H1 (cell line): Measurements from ENCODE around the gene PRPF6. TPM values are rescaled to one million over a fixed set of nuclear protein-coding genes. Genes with fewer than 3 reads are reported as not detected.
A peak's percentile ranks its signal among the peaks of the same experiment; 100 is the strongest.

Experiments
- CTCF ChIA-PET: fragments of 300-600 bp; sonication (Branson Sonifier 250); formaldehyde crosslinking; loops from one replicate; lab custom pipeline; 2021; ENCODE audit not compliant: partially characterized antibody; lab: Charles Lee
- POLR2A ChIA-PET: fragments of 300-600 bp; sonication (Branson Sonifier 250); formaldehyde crosslinking; loops from one replicate; lab custom pipeline; 2021; ENCODE audit warnings: inconsistent platforms; ENCODE audit not compliant: partially characterized antibody; lab: Charles Lee
- DNase-seq, 2 experiments: peaks; one replicate each; pipeline versions ENCODE4 v3.0.0 to v3.0.0-alpha.2; 2010 to 2022; ENCODE audit warnings: low spot score in 2 of 2, low read depth in 1 of 2, mixed read lengths in 1 of 2
- FAIRE-seq: peaks from 2 replicates; lab custom pipeline; 2011; peaks lifted over from hg19 to GRCh38; lab: Jason Lieb, UNC
- H2AFZ ChIP-seq: 2 replicates; pipeline ENCODE4 v1.8.1; 2012; ENCODE audit warnings: low read length, inconsistent platforms
- H2AK5ac ChIP-seq: 2 replicates; pipeline ENCODE4 v1.6.1; 2013; ENCODE audit warnings: low read depth, low read length
- H2BK120ac ChIP-seq: replicated peaks from 2 replicates; pipeline ENCODE3; 2013; ENCODE audit warnings: low read depth, low read length, inconsistent platforms
- H2BK12ac ChIP-seq: 2 replicates; pipeline ENCODE4 v1.6.1; 2013; ENCODE audit warnings: low read depth, low read length
- H2BK15ac ChIP-seq: 2 replicates; pipeline ENCODE4 v1.6.1; 2013; ENCODE audit warnings: low read length
- H2BK20ac ChIP-seq: 2 replicates; pipeline ENCODE4 v1.6.1; 2013; ENCODE audit warnings: low read length
- H2BK5ac ChIP-seq: 2 replicates; pipeline ENCODE4 v1.6.1; 2013; ENCODE audit warnings: low read depth, low read length
- H3K14ac ChIP-seq: 2 replicates; pipeline ENCODE4 v1.6.1; 2013; ENCODE audit warnings: inconsistent platforms; ENCODE audit not compliant: insufficient read length
- H3K18ac ChIP-seq: 2 replicates; pipeline ENCODE4 v1.6.1; 2013; ENCODE audit warnings: low read length; ENCODE audit errors: extremely low read depth
- H3K23ac ChIP-seq: 2 replicates; pipeline ENCODE4 v1.6.1; 2013; ENCODE audit warnings: inconsistent platforms; ENCODE audit not compliant: insufficient read length
- H3K23me2 ChIP-seq: 2 replicates; pipeline ENCODE4 v1.6.1; 2013; ENCODE audit warnings: low read depth, low read length
- H3K27ac ChIP-seq: 2 replicates; pipeline ENCODE4 v1.6.1; 2011; ENCODE audit warnings: low read depth, low read length, inconsistent platforms
- H3K27me3 ChIP-seq, 4 experiments: replicated peaks in 1 of 4; 1 replicate in 1 of 4; 2 replicates in 3 of 4; pipeline versions ENCODE4 v1.6.1 to v1.8.1; 2011 to 2013; ENCODE audit warnings: low read length in 3 of 4, mild to moderate bottlenecking in 3 of 4, inconsistent platforms in 2 of 4, mixed read lengths in 2 of 4, moderate library complexity in 1 of 4; ENCODE audit not compliant: control insufficient read depth in 3 of 4, insufficient read depth in 3 of 4; ENCODE audit errors: extremely low read depth in 1 of 4
- H3K36me3 ChIP-seq, 4 experiments: 2 replicates each; pipeline versions ENCODE4 v1.6.1 to v1.8.1; 2011 to 2013; ENCODE audit warnings: mild to moderate bottlenecking in 4 of 4, low read length in 3 of 4, moderate library complexity in 2 of 4, control low read depth in 1 of 4, inconsistent platforms in 1 of 4; ENCODE audit not compliant: insufficient read depth in 4 of 4, control insufficient read depth in 2 of 4
- H3K4ac ChIP-seq: replicated peaks from 2 replicates; pipeline ENCODE3; 2013; ENCODE audit warnings: low read length, low read depth, mixed read lengths, inconsistent platforms; ENCODE audit not compliant: insufficient read length
- H3K4me1 ChIP-seq, 4 experiments: replicated peaks in 1 of 4; 1 replicate in 1 of 4; 2 replicates in 3 of 4; pipeline versions ENCODE4 v1.6.1 to v1.8.1; 2011 to 2013; ENCODE audit warnings: low read length in 3 of 4, inconsistent platforms in 2 of 4, mixed read lengths in 1 of 4; ENCODE audit not compliant: insufficient read depth in 4 of 4, control insufficient read depth in 3 of 4
- H3K4me2 ChIP-seq, 2 experiments: 2 replicates each; pipeline versions ENCODE4 v1.6.1 to v1.8.1; 2011 to 2013; ENCODE audit warnings: low read depth in 2 of 2, low read length in 2 of 2, control low read depth in 1 of 2, inconsistent platforms in 1 of 2, mild to moderate bottlenecking in 1 of 2; ENCODE audit not compliant: insufficient read depth in 1 of 2
- H3K4me3 ChIP-seq, 4 experiments: fragments of 200-600, 300-600 bp in 1 of 4; sonication (generic), shearing (Covaris generic), sonication (Bioruptor Twin) in 1 of 4; 2 replicates each; pipeline versions ENCODE4 v1.5.1 to v1.8.1; 2011 to 2016; ENCODE audit warnings: low read length in 4 of 4, low read depth in 3 of 4, control low read depth in 2 of 4, inconsistent platforms in 2 of 4, mild to moderate bottlenecking in 2 of 4, mixed read lengths in 1 of 4, moderate library complexity in 1 of 4; ENCODE audit not compliant: insufficient read depth in 2 of 4; ENCODE audit errors: extremely low read depth in 1 of 4
- H3K56ac ChIP-seq: replicated peaks from 2 replicates; pipeline ENCODE3; 2013; ENCODE audit warnings: low read depth, mild to moderate bottlenecking, mixed read lengths, low read length, inconsistent platforms; ENCODE audit not compliant: insufficient read length
- H3K79me1 ChIP-seq: 2 replicates; pipeline ENCODE4 v1.6.1; 2013; ENCODE audit warnings: low read depth, low read length, control low read depth
- H3K79me2 ChIP-seq, 2 experiments: 2 replicates each; pipeline versions ENCODE4 v1.6.1 to v1.8.1; 2012 to 2013; ENCODE audit warnings: low read length in 2 of 2, mild to moderate bottlenecking in 2 of 2, inconsistent platforms in 1 of 2; ENCODE audit not compliant: insufficient read depth in 2 of 2, control insufficient read depth in 1 of 2
- H3K9ac ChIP-seq, 4 experiments: replicated peaks in 1 of 4; 1 replicate in 1 of 4; 2 replicates in 3 of 4; pipeline versions ENCODE4 v1.6.1 to v1.8.1; 2011 to 2013; ENCODE audit warnings: low read depth in 3 of 4, low read length in 3 of 4, control low read depth in 2 of 4, mild to moderate bottlenecking in 2 of 4, moderate library complexity in 2 of 4, inconsistent platforms in 1 of 4; ENCODE audit errors: extremely low read depth in 1 of 4
- H3K9me3 ChIP-seq, 2 experiments: 2 replicates each; pipeline versions ENCODE4 v1.6.1 to v1.8.1; 2012 to 2013; ENCODE audit warnings: mild to moderate bottlenecking in 2 of 2, moderate library complexity in 2 of 2, control low read depth in 1 of 2, inconsistent platforms in 1 of 2, low read depth in 1 of 2, low read length in 1 of 2, mixed read lengths in 1 of 2; ENCODE audit not compliant: insufficient read depth in 2 of 2
- H4K20me1 ChIP-seq, 2 experiments: replicated peaks in 1 of 2; 2 replicates each; pipeline versions ENCODE3 to v1.8.1; 2011 to 2013; ENCODE audit warnings: inconsistent platforms in 2 of 2, low read length in 2 of 2, mild to moderate bottlenecking in 1 of 2; ENCODE audit not compliant: insufficient read depth in 2 of 2, control insufficient read depth in 1 of 2
- H4K5ac ChIP-seq: 2 replicates; pipeline ENCODE4 v1.6.1; 2013; ENCODE audit warnings: low read length, low read depth, mixed read lengths, inconsistent platforms; ENCODE audit not compliant: insufficient read length
- H4K8ac ChIP-seq: 2 replicates; pipeline ENCODE4 v1.8.0; 2013; ENCODE audit warnings: mild to moderate bottlenecking, moderate library complexity, low read length, inconsistent platforms; ENCODE audit not compliant: insufficient read depth; ENCODE audit errors: extremely low read depth
- H4K91ac ChIP-seq: replicated peaks from 2 replicates; pipeline ENCODE3; 2013; ENCODE audit warnings: low read length, mixed read lengths, inconsistent platforms; ENCODE audit not compliant: insufficient read length
- EGR1 ChIP-seq: IDR thresholded peaks from 2 replicates; pipeline ENCODE4 v1.6.1; 2011; ENCODE audit warnings: low read depth, low read length, borderline replicate concordance
- EP300 ChIP-seq, 2 experiments: IDR thresholded peaks; 1 replicate in 1 of 2; 2 replicates in 1 of 2; pipeline ENCODE4 v1.6.1; 2011 to 2012; ENCODE audit warnings: low read depth in 2 of 2, low read length in 2 of 2, mild to moderate bottlenecking in 2 of 2, borderline replicate concordance in 1 of 2, inconsistent platforms in 1 of 2, moderate library complexity in 1 of 2
- EZH2 ChIP-seq: fragments of 200-600 bp; sonication (generic); IDR thresholded peaks from 2 replicates; pipeline ENCODE4 v1.7.1; 2012; ENCODE audit warnings: low read depth, mild to moderate bottlenecking, moderate library complexity, low read length, inconsistent platforms; ENCODE audit not compliant: severe bottlenecking
- GABPA ChIP-seq: IDR thresholded peaks from 2 replicates; pipeline ENCODE4 v1.6.1; 2011; ENCODE audit warnings: mild to moderate bottlenecking, low read length, moderate library complexity, borderline replicate concordance; ENCODE audit not compliant: insufficient read depth
- JUN ChIP-seq: IDR thresholded peaks from 2 replicates; pipeline ENCODE4 v1.6.1; 2011; ENCODE audit warnings: low read depth, mild to moderate bottlenecking, improper control_type of control experiment, low read length
- NANOG ChIP-seq: IDR thresholded peaks from 2 replicates; pipeline ENCODE4 v1.6.1; 2011; ENCODE audit warnings: low read length, low read depth, mild to moderate bottlenecking, inconsistent platforms; ENCODE audit not compliant: insufficient read depth, poor library complexity, severe bottlenecking
- RBBP5 ChIP-seq: IDR thresholded peaks from 2 replicates; pipeline ENCODE4 v1.7.1; 2012; ENCODE audit warnings: low read depth, mild to moderate bottlenecking, inconsistent platforms, low read length, moderate library complexity, borderline replicate concordance
- SP2 ChIP-seq: IDR thresholded peaks from 2 replicates; pipeline ENCODE4 v1.6.1; 2012; ENCODE audit warnings: mild to moderate bottlenecking, low read length, inconsistent platforms
- WGBS, 2 experiments: shearing (Covaris generic) in 1 of 2; methylation state at CpG; one replicate each; pipeline versions ENCODE4 v1.1.6 to v1.1.7; 2013 to 2015; ENCODE audit warnings: low lambda C conversion rate in 2 of 2, mixed read lengths in 2 of 2, inconsistent platforms in 1 of 2, low coverage in 1 of 2, missing lambda C conversion rate in 1 of 2; ENCODE audit not compliant: insufficient replicate concordance in 2 of 2, insufficient coverage in 1 of 2, insufficient read length in 1 of 2; ENCODE audit errors: extremely low coverage in 1 of 2, missing lambda C conversion rate in 1 of 2; 5-methylcytosine and 5-hydroxymethylcytosine counted together
- polyA plus RNA-seq, 7 experiments: library from polyadenylated mRNA; depleted of rRNA in 3 of 7; stranded (reverse) in 5 of 7; unstranded in 2 of 7; fragments of >200 nt in 5 of 7; fragments of 200-250 nt in 2 of 7; gene quantifications; 1 replicate in 5 of 7; 2 replicates in 1 of 7; 4 replicates in 1 of 7; pipeline versions ENCODE4 v1.2.1 to v1.2.3, GENCODE V29; 2011 to 2013; ENCODE audit warnings: missing spikeins in 2 of 7, mixed read lengths in 2 of 7
- total RNA-seq: library from RNA; stranded (reverse); fragmentation: NEBNext Ultra II Directional; extraction: Animal tissue kit (Norgen Biotek cat#: 25700); gene quantifications from 2 replicates; pipeline ENCODE4 v1.2.1, GENCODE V29; 2021

The PRPF6 gene
- total and polyA plus RNA-seq, 2 of the 8 experiments (the other 6 are each of a cell fraction or from before 2014, with no cell fraction given) = 27.9 to 76.9 TPM

GRCh38 chr20:63979229-63979556 is 1.7 kb upstream of the PRPF6 start:
- peaks cover 4% of the 10 kb centered on the region; the same call in 1 of the 2 replicates for H3K79me1 ChIP-seq
- peaks cover 3 to 12% of the 10 kb centered on the region in 2 experiments for H4K20me1 ChIP-seq
- POLR2A ChIA-PET = interaction anchor here (1.0 to 1.9 kb wide), 4 partner anchors 19 to 114 kb away, joined by 3 to 13 read pairs (median 4); partner anchors contain the start of gene TPD52L2
- no peak overlapping the region for H3K23ac ChIP-seq
- H3K9me3 ChIP-seq = no peaks in the 10 kb centered on the region
- FAIRE-seq = no peak
- no peak for DNase-seq
- no peak overlapping the region for H2BK20ac ChIP-seq
- TF ChIP-seq EGR1 = no peak
- TF ChIP-seq GABPA = no peak
- 0 out of 2 replicates have a peak, but pooled peaks have one; percentile 0 for TF ChIP-seq RBBP5
- no peak for TF ChIP-seq EZH2
- no peak for TF ChIP-seq SP2
- no peak for TF ChIP-seq EP300 (IDR thresholded peaks at IDR 0.05; ENCODE audit: borderline replicate concordance in 1 of 2, low read depth in 2 of 2, low read length in 2 of 2)
- no peak for TF ChIP-seq JUN
- TF ChIP-seq NANOG = no peak
- no peak overlapping the region for H2BK15ac ChIP-seq
- peak overlapping the region in 1 of 4 experiments; percentile 38; a peak in 1 of 7 replicates for H3K9ac ChIP-seq
- no peak overlapping the region for H2BK120ac ChIP-seq
- H3K56ac ChIP-seq = no peak overlapping the region
- WGBS, 2 experiments = no CpG with 5 or more reads among the region's 47 CpGs
- H2BK12ac ChIP-seq = no peak overlapping the region
- H3K27ac ChIP-seq = no peak overlapping the region
- peak overlapping the region; percentile 57; the same call in 1 of the 2 replicates for H4K8ac ChIP-seq
- no peak overlapping the region; the same call in 1 of the 2 replicates for H2AFZ ChIP-seq
- peaks cover 0 to 9% (median 2%) of the 10 kb centered on the region in 4 experiments; a peak in 3 of 7 replicates for H3K27me3 ChIP-seq
- H3K4me1 ChIP-seq = peaks cover 4 to 24% (median 12%) of the 10 kb centered on the region in 4 experiments; a peak in 6 of 7 replicates
- no peak overlapping the region for H3K4ac ChIP-seq
- no peak overlapping the region for H2BK5ac ChIP-seq
- CTCF ChIA-PET = interaction anchor here (1.3 to 2.0 kb wide), 6 partner anchors 36 to 141 kb away, joined by 3 to 17 read pairs (median 6); no protein-coding TSS in a partner anchor
- no peak overlapping the region for H4K91ac ChIP-seq
- H4K5ac ChIP-seq = peak overlapping the region; percentile 42
- no peak overlapping the region; the same call in 1 of the 2 replicates for H3K18ac ChIP-seq
- H3K4me2 ChIP-seq = peak overlapping the region; percentile 62 to 92
- no peak overlapping the region for H3K14ac ChIP-seq
- H3K23me2 ChIP-seq = peaks cover 14% of the 10 kb centered on the region
- peaks cover 0 to 5% (median 0%) of the 10 kb centered on the region in 4 experiments; a peak in 1 of 8 replicates for H3K36me3 ChIP-seq
- peaks cover 0 to 20% of the 10 kb centered on the region in 2 experiments; a peak in 3 of 4 replicates for H3K79me2 ChIP-seq
- peak overlapping the region; percentile 57 to 89 (median 63) for H3K4me3 ChIP-seq
- no peak overlapping the region for H2AK5ac ChIP-seq
